GM12872 (cell line): ENCODE results near the gene ALK.

Experiments used
- TF ChIP-seq, protein P1 (sequence below): IDR thresholded peaks from 3 replicates; pipeline ENCODE4 v1.5.1; 2011; ENCODE audit warnings: low read depth, mild to moderate bottlenecking, low read length, moderate library complexity; ENCODE audit not compliant: insufficient read depth

Gene ALK

DNA sequence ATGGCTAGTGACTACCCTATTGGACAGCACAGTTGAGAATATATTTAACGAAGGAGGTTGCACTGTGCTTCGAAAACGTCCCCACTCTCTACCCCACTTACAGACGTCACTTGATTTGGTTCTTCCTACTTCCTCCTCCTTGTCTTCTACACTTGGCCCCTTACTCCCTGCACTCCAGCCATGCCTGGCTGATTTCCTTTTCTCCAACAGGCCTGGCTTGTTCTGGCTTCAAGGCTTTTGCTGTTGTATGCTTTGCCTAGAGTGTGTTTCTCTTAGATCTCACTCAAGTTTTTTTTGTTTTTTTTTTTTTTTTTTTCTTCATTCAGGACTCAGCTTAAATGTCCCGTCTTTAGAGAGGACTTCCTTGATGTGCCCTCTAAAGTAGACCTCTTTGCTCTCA lies 469.4 kb downstream of the ALK start:
- TF ChIP-seq, protein P1, sequence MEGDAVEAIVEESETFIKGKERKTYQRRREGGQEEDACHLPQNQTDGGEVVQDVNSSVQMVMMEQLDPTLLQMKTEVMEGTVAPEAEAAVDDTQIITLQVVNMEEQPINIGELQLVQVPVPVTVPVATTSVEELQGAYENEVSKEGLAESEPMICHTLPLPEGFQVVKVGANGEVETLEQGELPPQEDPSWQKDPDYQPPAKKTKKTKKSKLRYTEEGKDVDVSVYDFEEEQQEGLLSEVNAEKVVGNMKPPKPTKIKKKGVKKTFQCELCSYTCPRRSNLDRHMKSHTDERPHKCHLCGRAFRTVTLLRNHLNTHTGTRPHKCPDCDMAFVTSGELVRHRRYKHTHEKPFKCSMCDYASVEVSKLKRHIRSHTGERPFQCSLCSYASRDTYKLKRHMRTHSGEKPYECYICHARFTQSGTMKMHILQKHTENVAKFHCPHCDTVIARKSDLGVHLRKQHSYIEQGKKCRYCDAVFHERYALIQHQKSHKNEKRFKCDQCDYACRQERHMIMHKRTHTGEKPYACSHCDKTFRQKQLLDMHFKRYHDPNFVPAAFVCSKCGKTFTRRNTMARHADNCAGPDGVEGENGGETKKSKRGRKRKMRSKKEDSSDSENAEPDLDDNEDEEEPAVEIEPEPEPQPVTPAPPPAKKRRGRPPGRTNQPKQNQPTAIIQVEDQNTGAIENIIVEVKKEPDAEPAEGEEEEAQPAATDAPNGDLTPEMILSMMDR = no peak

DNA sequence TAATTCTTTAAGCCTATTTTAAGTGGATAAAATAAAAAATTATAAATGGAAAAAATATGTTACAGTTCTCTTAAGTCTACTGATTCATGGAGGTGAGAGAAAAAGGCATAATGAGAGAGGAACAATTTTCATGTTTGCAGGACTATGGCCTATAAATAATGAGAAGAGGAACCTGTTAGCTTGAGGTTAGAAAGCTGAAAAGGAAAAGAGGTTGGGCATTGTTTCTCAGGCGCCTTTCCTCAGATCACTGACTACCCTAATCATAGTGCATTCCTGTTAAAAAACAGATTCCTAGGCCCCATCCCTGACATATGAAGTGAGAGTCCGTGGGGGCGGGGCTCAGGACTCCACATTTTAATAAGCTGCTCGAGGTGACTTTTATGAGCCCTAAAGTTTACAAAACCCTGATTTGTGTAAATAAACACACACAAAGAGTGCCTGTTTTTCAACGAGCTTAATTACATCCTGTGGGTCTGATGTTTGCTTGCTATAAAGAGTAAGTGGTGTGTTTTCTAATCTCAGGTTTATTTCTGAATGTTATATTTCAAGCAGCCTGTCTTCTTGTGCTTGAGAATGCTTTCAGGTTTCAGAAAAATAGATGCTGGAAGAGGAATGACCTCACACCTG lies 470.7 kb downstream of the ALK start:
- TF ChIP-seq, protein P1 = no peak

DNA sequence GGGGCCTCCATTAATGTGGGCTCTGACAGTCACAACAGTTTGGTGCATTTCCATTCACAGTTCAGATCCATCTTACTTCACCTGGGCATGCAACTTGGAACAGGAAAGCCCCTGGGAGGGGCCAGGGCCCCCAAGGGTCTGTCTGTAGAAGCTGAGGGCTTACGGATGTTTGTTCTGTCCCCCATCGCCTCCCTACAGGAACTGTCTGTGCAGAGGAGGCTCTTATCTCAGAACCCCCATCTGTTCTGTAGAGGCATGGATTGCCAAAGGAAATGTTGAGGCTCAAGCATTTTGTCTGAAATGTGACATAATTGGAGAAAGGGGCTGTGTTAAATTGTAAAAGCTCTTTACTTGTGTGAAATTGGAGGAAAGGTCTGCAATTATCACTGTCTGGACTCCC lies 471.9 kb downstream of the ALK start:
- TF ChIP-seq, protein P1 = no peak

DNA sequence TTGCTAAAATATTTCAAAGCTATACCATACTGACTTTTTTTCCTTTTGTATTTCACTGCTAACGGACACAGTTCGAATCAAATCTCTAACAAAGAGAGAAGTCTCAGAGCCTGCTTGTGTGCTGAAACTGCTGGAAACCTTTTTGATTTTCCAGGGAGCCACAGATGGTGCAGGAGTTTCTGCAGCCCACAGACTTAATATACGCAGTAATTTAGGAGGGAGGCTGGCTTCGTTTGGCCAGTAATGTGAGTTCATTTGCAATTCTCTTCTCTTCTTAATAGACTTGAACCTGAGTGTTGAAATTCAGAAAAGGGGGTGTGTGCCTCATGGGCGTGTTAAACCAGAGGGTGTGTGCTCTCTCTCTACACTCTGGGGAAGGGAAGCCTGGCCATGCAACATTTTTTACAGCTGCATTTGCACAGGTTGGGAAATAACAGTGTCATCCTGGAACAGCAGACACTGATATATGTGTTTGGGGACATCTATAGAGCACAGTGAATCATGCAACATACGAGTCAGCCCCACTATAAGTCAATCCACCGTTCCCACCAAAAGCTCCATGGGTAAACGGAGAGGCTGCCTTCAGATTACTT lies 473.2 kb downstream of the ALK start:
- TF ChIP-seq, protein P1 = no peak

DNA sequence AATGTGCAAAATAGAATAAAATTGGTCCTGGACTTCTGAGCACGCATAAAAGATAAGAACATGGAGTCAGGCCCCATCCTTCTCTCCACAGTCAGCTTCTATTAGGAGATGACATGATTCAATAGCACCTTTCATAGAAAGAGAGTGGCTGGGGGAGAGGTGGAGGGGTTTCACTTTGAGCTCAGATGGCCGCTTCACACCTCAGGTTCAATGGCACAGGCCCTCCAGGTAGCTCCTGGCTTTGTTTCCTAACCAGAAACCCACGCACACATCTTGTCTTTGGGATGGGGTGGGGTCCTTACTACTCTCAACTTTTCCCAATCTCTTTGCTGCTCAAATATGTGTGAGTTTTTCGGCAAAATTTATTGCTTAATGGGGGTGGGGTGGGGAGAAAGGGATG lies 473.9 kb downstream of the ALK start:
- TF ChIP-seq, protein P1 = no peak

DNA sequence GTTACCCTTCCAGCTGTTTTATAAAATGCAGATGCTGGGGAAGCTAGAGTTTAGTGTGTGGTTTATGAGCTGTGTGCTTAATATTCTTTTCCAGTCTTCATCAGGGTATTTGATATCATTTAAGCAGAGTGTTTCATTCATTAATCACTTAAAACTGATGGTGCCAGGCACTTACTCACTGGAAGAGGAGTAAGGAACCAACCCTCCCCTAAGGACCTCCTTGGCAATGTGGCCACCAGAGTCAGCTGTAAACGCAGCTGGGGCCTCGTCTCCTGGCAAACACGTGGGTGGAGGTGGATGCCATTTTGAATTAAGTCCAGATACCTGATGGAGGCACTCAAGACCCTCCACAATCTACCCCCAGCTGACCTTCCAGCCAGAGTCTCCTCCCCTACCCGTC lies 474.5 kb downstream of the ALK start:
- TF ChIP-seq, protein P1 = no peak

DNA sequence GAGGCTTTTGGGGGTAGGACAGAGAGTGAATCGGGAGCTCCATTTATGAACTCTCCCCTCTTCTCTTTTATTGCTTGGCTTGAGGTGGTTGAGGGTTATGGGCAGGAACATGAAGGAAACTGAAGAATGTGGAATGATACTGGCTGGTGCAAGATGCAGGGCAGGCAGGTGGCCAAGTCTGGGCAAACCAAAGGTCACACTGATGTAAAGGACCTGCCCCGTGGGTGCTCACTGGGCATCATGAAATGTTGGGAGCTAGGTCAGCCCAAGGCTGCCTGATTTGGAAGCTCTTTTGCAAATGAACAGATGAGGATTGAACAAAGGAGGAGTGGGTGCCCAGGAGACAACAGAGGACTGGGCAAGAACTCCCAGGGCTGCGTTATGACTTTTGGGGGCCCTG lies 477.2 kb downstream of the ALK start:
- TF ChIP-seq, protein P1 = no peak
